Mesendoderm (in vitro differentiated cells): ENCODE results near the gene ZBTB2. TPM values are rescaled to one million over a fixed set of nuclear protein-coding genes. Genes with fewer than 3 reads are reported as not detected.

Source experiments
- DNase-seq: peaks from one replicate; pipeline ENCODE4 v3.0.0; 2013
- H2AK5ac ChIP-seq: 2 replicates; pipeline ENCODE4 v1.6.1; 2013; ENCODE audit warnings: low read length, inconsistent platforms
- H2BK120ac ChIP-seq: 2 replicates; pipeline ENCODE4 v1.6.1; 2013; ENCODE audit warnings: low read depth, mild to moderate bottlenecking, low read length, moderate library complexity, mixed read lengths
- H2BK15ac ChIP-seq: replicated peaks from 2 replicates; pipeline ENCODE4 v1.6.1; 2013; ENCODE audit warnings: low read depth, mild to moderate bottlenecking, moderate library complexity
- H2BK5ac ChIP-seq: 2 replicates; pipeline ENCODE4 v1.6.1; 2013; ENCODE audit warnings: low read length, inconsistent platforms
- H3K18ac ChIP-seq: 2 replicates; pipeline ENCODE4 v1.6.1; 2013; ENCODE audit warnings: mild to moderate bottlenecking, low read length, mixed read lengths
- H3K23ac ChIP-seq: one replicate; pipeline ENCODE4 v1.6.1; 2013; ENCODE audit warnings: low read length
- H3K27ac ChIP-seq: 2 replicates; pipeline ENCODE4 v1.5.1; 2013; ENCODE audit warnings: low read depth, mild to moderate bottlenecking, inconsistent platforms, low read length, moderate library complexity
- H3K27me3 ChIP-seq: 2 replicates; pipeline ENCODE4 v1.6.1; 2013; ENCODE audit warnings: low read length, control low read depth, mild to moderate bottlenecking, inconsistent platforms; ENCODE audit not compliant: insufficient read depth, poor library complexity
- H3K36me3 ChIP-seq: 2 replicates; pipeline ENCODE4 v1.6.1; 2013; ENCODE audit warnings: low read length, inconsistent platforms; ENCODE audit not compliant: control insufficient read depth, insufficient read depth
- H3K4ac ChIP-seq: one replicate; pipeline ENCODE4 v1.6.1; 2013; ENCODE audit warnings: low read depth, mild to moderate bottlenecking, low read length, moderate library complexity
- H3K4me1 ChIP-seq: 2 replicates; pipeline ENCODE4 v1.6.1; 2013; ENCODE audit warnings: low read depth, low read length, inconsistent platforms; ENCODE audit not compliant: control insufficient read depth
- H3K4me2 ChIP-seq: 2 replicates; pipeline ENCODE4 v1.6.1; 2013; ENCODE audit warnings: low read length
- H3K4me3 ChIP-seq: 2 replicates; pipeline ENCODE4 v1.5.1; 2013; ENCODE audit warnings: mild to moderate bottlenecking, low read length
- H3K56ac ChIP-seq: one replicate; pipeline ENCODE4 v1.6.1; 2013; ENCODE audit warnings: low read length
- H3K79me1 ChIP-seq: 2 replicates; pipeline ENCODE4 v1.6.1; 2013; ENCODE audit warnings: low read length, inconsistent platforms
- H3K79me2 ChIP-seq: 2 replicates; pipeline ENCODE4 v1.6.1; 2013; ENCODE audit warnings: mild to moderate bottlenecking, low read length; ENCODE audit not compliant: control insufficient read depth, insufficient read depth
- H3K9ac ChIP-seq: 2 replicates; pipeline ENCODE4 v1.6.1; 2013; ENCODE audit warnings: low read length, inconsistent platforms
- H4K5ac ChIP-seq: one replicate; pipeline ENCODE4 v1.6.1; 2013; ENCODE audit warnings: low read length
- H4K8ac ChIP-seq: one replicate; pipeline ENCODE4 v1.6.1; 2013; ENCODE audit warnings: low read depth, mild to moderate bottlenecking, control low read depth, low read length, moderate library complexity
- WGBS: extraction: QIAGEN DNeasy Blood & Tissue Kit; methylation state at CpG from one replicate; pipeline ENCODE4 v1.1.7; 2013; ENCODE audit warnings: low lambda C conversion rate, missing lambda C conversion rate; ENCODE audit not compliant: insufficient coverage; ENCODE audit errors: extremely low coverage; 5-methylcytosine and 5-hydroxymethylcytosine counted together
- polyA plus RNA-seq, 2 experiments: library from polyadenylated mRNA; stranded (reverse); fragments of 200-250 nt; gene quantifications; one replicate each; pipeline ENCODE4 v1.2.3, GENCODE V29; 2013

The ZBTB2 gene, protein sequence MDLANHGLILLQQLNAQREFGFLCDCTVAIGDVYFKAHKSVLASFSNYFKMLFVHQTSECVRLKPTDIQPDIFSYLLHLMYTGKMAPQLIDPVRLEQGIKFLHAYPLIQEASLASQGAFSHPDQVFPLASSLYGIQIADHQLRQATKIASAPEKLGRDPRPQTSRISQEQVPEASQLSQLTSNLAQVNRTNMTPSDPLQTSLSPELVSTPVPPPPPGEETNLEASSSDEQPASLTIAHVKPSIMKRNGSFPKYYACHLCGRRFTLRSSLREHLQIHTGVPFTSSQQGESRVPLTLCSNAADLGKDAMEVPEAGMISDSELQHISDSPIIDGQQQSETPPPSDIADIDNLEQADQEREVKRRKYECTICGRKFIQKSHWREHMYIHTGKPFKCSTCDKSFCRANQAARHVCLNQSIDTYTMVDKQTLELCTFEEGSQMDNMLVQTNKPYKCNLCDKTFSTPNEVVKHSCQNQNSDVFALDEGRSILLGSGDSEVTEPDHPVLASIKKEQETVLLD
- 31.9 TPM for polyA plus RNA-seq (2013, experiment 1 of 2)
- polyA plus RNA-seq (2013, experiment 2 of 2) = 32.4 TPM

DNA sequence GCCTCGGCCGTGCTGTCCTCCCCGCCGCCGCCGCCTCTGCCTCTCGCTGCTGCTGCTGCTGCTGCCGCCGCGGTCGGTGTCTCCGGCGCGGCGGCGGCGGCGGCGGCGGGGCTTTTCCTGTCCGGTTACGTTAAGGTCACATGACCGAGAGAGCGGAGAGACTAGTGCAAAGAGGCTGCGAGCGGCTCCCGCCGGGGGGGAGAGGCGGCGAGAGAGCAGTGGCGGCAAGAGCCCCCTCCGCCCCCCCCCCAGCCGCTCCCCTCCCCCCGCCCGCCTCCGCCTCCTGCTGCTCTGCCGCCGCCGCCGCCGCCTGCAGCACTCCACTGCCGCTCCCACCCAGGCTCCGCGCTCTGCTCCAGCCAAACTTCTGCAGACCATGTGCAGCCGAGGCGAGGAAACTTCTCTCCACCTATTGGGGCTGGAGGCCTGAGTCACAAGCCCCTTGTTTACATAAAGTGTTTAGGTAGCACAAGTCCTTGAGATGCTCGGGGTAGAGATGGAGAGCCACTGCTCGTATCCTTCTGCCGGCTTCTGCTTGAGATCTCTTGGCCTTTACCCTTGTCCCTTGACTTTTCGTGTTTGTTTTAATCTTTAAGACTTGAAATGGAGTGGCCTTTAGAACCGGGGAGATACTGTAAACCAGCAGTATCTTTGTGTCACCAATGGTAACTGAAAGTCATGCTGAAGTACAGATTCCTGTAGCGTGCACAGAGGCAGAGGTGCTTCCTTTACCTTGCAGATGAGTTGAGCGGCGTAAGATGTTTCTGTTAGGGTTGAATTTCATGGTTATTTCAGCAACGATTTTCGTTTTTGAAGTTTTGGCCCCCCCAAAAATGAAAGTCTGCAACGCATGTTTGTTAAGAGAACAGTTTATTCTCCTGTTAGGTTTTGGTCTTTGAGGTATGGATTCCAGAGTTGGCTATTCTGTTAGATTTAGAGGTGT lies at the start of gene ZBTB2:
TSS of gene ZBTB2 (minus strand) at position 89 of the 943 bp plus-strand sequence. CDS start 17,922 bp downstream, outside the sequence.
- H2BK5ac ChIP-seq = peak within 1 kb of the TSS; percentile 84
- H3K56ac ChIP-seq = peak within 1 kb of the TSS; percentile 97
- H3K9ac ChIP-seq = peak within 1 kb of the TSS; percentile 96
- peak within 1 kb of the TSS; percentile 100 for H2BK120ac ChIP-seq
- no peak within 1 kb of the TSS for H2BK15ac ChIP-seq
- no peak within 1 kb of the TSS for H2AK5ac ChIP-seq
- peak within 1 kb of the TSS; percentile 98 for H4K8ac ChIP-seq
- peaks cover 2% of the 10 kb centered on the region for H3K4me1 ChIP-seq
- H3K27me3 ChIP-seq = no peaks in the 10 kb centered on the region
- peak within 1 kb of the TSS; percentile 96 for H3K23ac ChIP-seq
- peak within 1 kb of the TSS; percentile 99 for H3K4ac ChIP-seq
- WGBS = no CpG with 5 or more reads among the region's 57 CpGs
- H3K27ac ChIP-seq = peak within 1 kb of the TSS; percentile 100
- peak within 1 kb of the TSS; percentile 86 for H3K4me3 ChIP-seq
- H3K36me3 ChIP-seq = no peaks in the 10 kb centered on the region
- H3K79me1 ChIP-seq = peaks cover 3% of the 10 kb centered on the region
- H3K4me2 ChIP-seq = peak within 1 kb of the TSS; percentile 70
- H3K79me2 ChIP-seq = peaks cover 62% of the 10 kb centered on the region
- DNase-seq = peak; percentile 95
- no peak within 1 kb of the TSS for H4K5ac ChIP-seq
- peak within 1 kb of the TSS; percentile 100 for H3K18ac ChIP-seq

DNA sequence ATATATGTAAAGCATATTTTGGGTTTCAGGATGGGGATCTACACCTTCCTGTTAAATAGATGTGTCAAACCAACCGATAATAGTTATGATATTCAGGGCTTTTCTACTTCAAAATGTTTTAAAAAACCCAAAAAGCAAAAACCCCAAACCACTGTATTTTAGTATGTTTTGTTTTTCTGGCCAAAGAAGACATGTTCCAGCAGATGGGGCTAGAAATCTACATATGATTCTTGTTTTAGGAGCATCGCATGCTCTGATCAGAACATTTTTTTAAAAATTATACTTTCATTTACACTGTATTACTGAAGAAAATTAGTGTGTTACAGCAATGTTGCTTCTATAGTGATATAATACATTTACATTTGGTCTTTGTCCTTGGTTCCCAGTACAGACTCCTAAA lies 49.6 kb upstream of the ZBTB2 start:
- H3K27me3 ChIP-seq = no peaks in the 10 kb centered on the region
- no peak overlapping the region for H3K27ac ChIP-seq
- no peaks in the 10 kb centered on the region for H3K36me3 ChIP-seq
- H3K9ac ChIP-seq = no peak overlapping the region
- H2BK15ac ChIP-seq = no peak overlapping the region
- no peak overlapping the region for H3K4me2 ChIP-seq
- H2BK5ac ChIP-seq = no peak overlapping the region
- DNase-seq = no peak
- H3K4ac ChIP-seq = no peak overlapping the region
- H4K5ac ChIP-seq = no peak overlapping the region
- H3K56ac ChIP-seq = no peak overlapping the region
- peaks cover 10% of the 10 kb centered on the region for H3K79me2 ChIP-seq
- peaks cover 8% of the 10 kb centered on the region for H3K79me1 ChIP-seq
- no peak overlapping the region for H3K4me3 ChIP-seq
- H3K18ac ChIP-seq = no peak overlapping the region
- H4K8ac ChIP-seq = no peak overlapping the region
- no peak overlapping the region for H3K23ac ChIP-seq
- H2AK5ac ChIP-seq = no peak overlapping the region
- WGBS = no CpG with 5 or more reads among the region's 2 CpGs
- no peaks in the 10 kb centered on the region for H3K4me1 ChIP-seq
- H2BK120ac ChIP-seq = no peak overlapping the region

DNA sequence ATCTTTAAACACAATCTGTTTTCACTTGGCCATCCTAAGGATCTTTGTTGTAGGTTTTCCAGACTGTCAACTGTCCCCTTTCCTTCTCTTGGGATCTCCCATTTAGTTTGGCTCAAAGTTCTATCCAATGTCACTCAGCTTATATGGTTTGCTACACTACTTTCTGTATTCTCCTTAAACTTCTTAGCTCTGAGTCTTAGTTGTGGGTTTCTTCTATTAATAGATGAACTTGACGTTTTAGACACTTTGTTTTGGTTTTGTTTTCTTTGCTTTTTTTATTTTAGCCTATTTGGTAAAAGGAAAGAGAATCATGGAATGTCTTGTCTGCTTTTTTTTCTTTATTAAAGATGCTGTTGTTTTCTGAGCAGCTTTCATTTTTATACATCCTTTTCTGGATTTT lies 49.1 kb upstream of the ZBTB2 start:
- Histone ChIP-seq H2AK5ac (no peak overlapping the region), H2BK5ac (no peak overlapping the region), H3K27me3 (no peaks in the 10 kb centered on the region), H3K36me3 (no peaks in the 10 kb centered on the region), H3K23ac (no peak overlapping the region), H3K4me3 (no peak overlapping the region), H2BK120ac (no peak overlapping the region), H4K5ac (no peak overlapping the region), H3K27ac (no peak overlapping the region), H3K4me2 (no peak overlapping the region), H3K9ac (no peak overlapping the region), H3K56ac (no peak overlapping the region), H4K8ac (no peak overlapping the region), H3K4me1 (no peaks in the 10 kb centered on the region), H3K18ac (no peak overlapping the region), H3K79me1 (peaks cover 8% of the 10 kb centered on the region), H3K4ac (no peak overlapping the region), H3K79me2 (peaks cover 10% of the 10 kb centered on the region), H2BK15ac (no peak overlapping the region)
- DNase-seq = no peak
- no CpG with 5 or more reads among the region's 1 CpG for WGBS

DNA sequence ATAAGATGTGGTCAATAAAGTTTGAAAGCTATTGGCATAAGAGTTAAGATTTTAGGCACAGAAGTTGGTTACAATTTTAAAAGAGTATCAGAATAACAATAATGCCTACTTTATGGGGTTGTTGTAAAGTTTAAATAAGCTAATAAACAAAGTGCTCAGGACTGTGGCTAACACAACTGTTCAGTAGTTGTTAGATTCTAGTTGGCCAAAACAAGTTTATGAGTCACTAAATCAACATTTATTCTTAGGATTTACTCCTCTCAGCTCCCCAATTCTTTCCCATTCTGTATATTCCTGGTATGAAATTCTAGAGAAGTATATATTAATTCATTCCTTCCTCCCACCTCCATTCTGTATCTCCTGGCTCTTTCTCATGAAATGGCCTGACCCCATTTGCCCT lies 46.0 kb upstream of the ZBTB2 start:
- Histone ChIP-seq H2BK5ac (no peak overlapping the region), H3K27ac (no peak overlapping the region), H4K8ac (no peak overlapping the region), H3K4me2 (no peak overlapping the region), H3K36me3 (no peaks in the 10 kb centered on the region), H2BK120ac (no peak overlapping the region), H3K4ac (no peak overlapping the region), H2AK5ac (no peak overlapping the region), H4K5ac (no peak overlapping the region), H2BK15ac (no peak overlapping the region), H3K23ac (no peak overlapping the region), H3K79me1 (peaks cover 8% of the 10 kb centered on the region), H3K18ac (no peak overlapping the region), H3K27me3 (no peaks in the 10 kb centered on the region), H3K56ac (no peak overlapping the region), H3K4me3 (no peak overlapping the region), H3K4me1 (no peaks in the 10 kb centered on the region), H3K79me2 (peaks cover 8% of the 10 kb centered on the region), H3K9ac (no peak overlapping the region)
- no peak for DNase-seq

DNA sequence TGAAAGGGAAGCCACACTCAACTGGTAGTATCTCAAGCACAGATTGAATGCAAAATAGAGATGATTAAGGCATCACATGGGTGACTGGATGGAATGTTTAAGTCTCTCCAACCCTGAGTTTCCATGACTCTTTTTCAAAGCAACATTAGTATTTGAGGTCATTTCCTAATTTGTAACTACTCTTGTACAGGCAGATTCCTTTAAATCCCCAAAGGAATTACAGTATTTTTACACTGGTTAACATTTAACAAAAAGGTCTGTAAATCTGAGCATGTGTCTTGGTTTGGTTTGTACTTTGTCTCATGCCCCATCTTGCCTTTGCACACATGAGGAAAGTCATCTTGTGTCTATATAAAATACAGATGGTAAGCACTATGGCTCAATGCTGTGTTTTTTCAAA lies 45.4 kb upstream of the ZBTB2 start:
- no peaks in the 10 kb centered on the region for H3K27me3 ChIP-seq
- H3K79me1 ChIP-seq = peaks cover 8% of the 10 kb centered on the region
- no peak overlapping the region for H3K27ac ChIP-seq
- no peak for DNase-seq
- no peak overlapping the region for H2AK5ac ChIP-seq
- no peak overlapping the region for H3K9ac ChIP-seq
- no peak overlapping the region for H3K56ac ChIP-seq
- H3K36me3 ChIP-seq = no peaks in the 10 kb centered on the region
- H2BK5ac ChIP-seq = no peak overlapping the region
- no peak overlapping the region for H4K5ac ChIP-seq
- no peak overlapping the region for H4K8ac ChIP-seq
- no peak overlapping the region for H3K4me2 ChIP-seq
- no peaks in the 10 kb centered on the region for H3K4me1 ChIP-seq
- H3K4ac ChIP-seq = no peak overlapping the region
- no peak overlapping the region for H3K23ac ChIP-seq
- no peak overlapping the region for H2BK15ac ChIP-seq
- H3K79me2 ChIP-seq = peaks cover 5% of the 10 kb centered on the region
- no peak overlapping the region for H3K18ac ChIP-seq
- no peak overlapping the region for H2BK120ac ChIP-seq
- no peak overlapping the region for H3K4me3 ChIP-seq
